ENCODE results near the gene WDR19. TPM values are rescaled to one million over a fixed set of nuclear protein-coding genes. Genes with fewer than 3 reads are reported as not detected.

Gene WDR19
- total and polyA plus RNA-seq, 2 donors (not counting 1 experiment from before 2014, with no cell fraction given) = 34.8 to 36.0 TPM

GRCh38 chr4:39285853-39286252 is 103.5 kb downstream of the WDR19 start:
- H3K4me1 ChIP-seq (ENCODE audit: control insufficient read depth, extremely low read depth, insufficient read depth, low read length) = no peaks in the 10 kb centered on the region
- H3K79me2 ChIP-seq (ENCODE audit: control insufficient read depth, insufficient read depth, low read length) = no peaks in the 10 kb centered on the region
- no peak overlapping the region for H3K4me3 ChIP-seq (replicated peaks in 1 of 4; ENCODE audit: control extremely low read depth in 1 of 4, insufficient read depth in 1 of 4, low read depth in 3 of 4, low read length in 4 of 4)
- H3K27me3 ChIP-seq (ENCODE audit: control insufficient read depth, insufficient read depth, low read length) = no peaks in the 10 kb centered on the region
- no peak overlapping the region for H3K4me2 ChIP-seq (ENCODE audit: extremely low read depth, insufficient read depth, low read length)
- no peak for DNase-seq (ENCODE audit: low read depth in 2 of 2)
- H3K36me3 ChIP-seq (ENCODE audit: control insufficient read depth, insufficient read depth, low read length) = peaks cover 4% of the 10 kb centered on the region
- TF ChIP-seq CTCF (conservative IDR thresholded peaks at IDR 0.05 in 1 of 2, IDR thresholded peaks at IDR 0.05 in 1 of 2; ENCODE audit: low read depth in 1 of 2, low read length in 2 of 2) (no peak), EZH2 (IDR thresholded peaks at IDR 0.05; ENCODE audit: low read length, missing control alignments) (no peak)
- no peak overlapping the region for H3K9ac ChIP-seq (ENCODE audit: insufficient read depth, low read length)
- no peak overlapping the region for H2AFZ ChIP-seq (ENCODE audit: low read length)
- no peaks in the 10 kb centered on the region for H4K20me1 ChIP-seq (ENCODE audit: control insufficient read depth, extremely low read depth, insufficient read depth, low read length)
- no peaks in the 10 kb centered on the region for H3K9me3 ChIP-seq (ENCODE audit: control insufficient read depth, insufficient read depth, low read depth, low read length)
- H3K27ac ChIP-seq (ENCODE audit: insufficient read depth, low read length) = no peak overlapping the region

GRCh38 chr4:39286263-39286662 is 103.9 kb downstream of the WDR19 start:
- Histone ChIP-seq H3K79me2 (ENCODE audit: control insufficient read depth, insufficient read depth, low read length) (no peaks in the 10 kb centered on the region), H3K27me3 (ENCODE audit: control insufficient read depth, insufficient read depth, low read length) (no peaks in the 10 kb centered on the region), H3K4me3 (replicated peaks in 1 of 4; ENCODE audit: control extremely low read depth in 1 of 4, insufficient read depth in 1 of 4, low read depth in 3 of 4, low read length in 4 of 4) (no peak overlapping the region), H3K9me3 (ENCODE audit: control insufficient read depth, insufficient read depth, low read depth, low read length) (no peaks in the 10 kb centered on the region), H4K20me1 (ENCODE audit: control insufficient read depth, extremely low read depth, insufficient read depth, low read length) (no peaks in the 10 kb centered on the region), H3K9ac (ENCODE audit: insufficient read depth, low read length) (no peak overlapping the region), H3K4me2 (ENCODE audit: extremely low read depth, insufficient read depth, low read length) (no peak overlapping the region), H3K36me3 (ENCODE audit: control insufficient read depth, insufficient read depth, low read length) (peaks cover 4% of the 10 kb centered on the region), H3K4me1 (ENCODE audit: control insufficient read depth, extremely low read depth, insufficient read depth, low read length) (no peaks in the 10 kb centered on the region), H2AFZ (ENCODE audit: low read length) (no peak overlapping the region), H3K27ac (ENCODE audit: insufficient read depth, low read length) (no peak overlapping the region)
- no peak for DNase-seq (ENCODE audit: low read depth in 2 of 2)
- TF ChIP-seq EZH2 (IDR thresholded peaks at IDR 0.05; ENCODE audit: low read length, missing control alignments) (no peak), CTCF (conservative IDR thresholded peaks at IDR 0.05 in 1 of 2, IDR thresholded peaks at IDR 0.05 in 1 of 2; ENCODE audit: low read depth in 1 of 2, low read length in 2 of 2) (no peak)

GRCh38 chr4:39287223-39287622 is 104.9 kb downstream of the WDR19 start:
- Histone ChIP-seq H3K4me3 (replicated peaks in 1 of 4; ENCODE audit: control extremely low read depth in 1 of 4, insufficient read depth in 1 of 4, low read depth in 3 of 4, low read length in 4 of 4) (no peak overlapping the region), H3K27me3 (ENCODE audit: control insufficient read depth, insufficient read depth, low read length) (no peaks in the 10 kb centered on the region), H3K9me3 (ENCODE audit: control insufficient read depth, insufficient read depth, low read depth, low read length) (no peaks in the 10 kb centered on the region), H4K20me1 (ENCODE audit: control insufficient read depth, extremely low read depth, insufficient read depth, low read length) (no peaks in the 10 kb centered on the region), H3K79me2 (ENCODE audit: control insufficient read depth, insufficient read depth, low read length) (no peaks in the 10 kb centered on the region), H3K36me3 (ENCODE audit: control insufficient read depth, insufficient read depth, low read length) (peaks cover 8% of the 10 kb centered on the region), H3K4me2 (ENCODE audit: extremely low read depth, insufficient read depth, low read length) (no peak overlapping the region), H3K4me1 (ENCODE audit: control insufficient read depth, extremely low read depth, insufficient read depth, low read length) (no peaks in the 10 kb centered on the region), H2AFZ (ENCODE audit: low read length) (no peak overlapping the region), H3K9ac (ENCODE audit: insufficient read depth, low read length) (no peak overlapping the region), H3K27ac (ENCODE audit: insufficient read depth, low read length) (no peak overlapping the region)
- no peak for DNase-seq (ENCODE audit: low read depth in 2 of 2)
- TF ChIP-seq EZH2 (IDR thresholded peaks at IDR 0.05; ENCODE audit: low read length, missing control alignments) (no peak), CTCF (conservative IDR thresholded peaks at IDR 0.05 in 1 of 2, IDR thresholded peaks at IDR 0.05 in 1 of 2; ENCODE audit: low read depth in 1 of 2, low read length in 2 of 2) (no peak)

Measured in fibroblast of lung (primary cell).